B cell (primary cell): Measurements from ENCODE around the gene CFAP74.

Source experiments
- EZH2 ChIP-seq: IDR thresholded peaks from 2 replicates; pipeline ENCODE4 v1.6.1; 2012; ENCODE audit warnings: borderline replicate concordance, low read depth, mild to moderate bottlenecking, moderate library complexity, low read length; ENCODE audit not compliant: insufficient read depth, poor library complexity, severe bottlenecking
- TF ChIP-seq, protein P1 (sequence below): fragments of 200-600 bp; IDR thresholded peaks from one replicate; pipeline ENCODE4 v1.8.0; 2022; ENCODE audit warnings: antibody characterized with exemption, mild to moderate bottlenecking

DNA sequence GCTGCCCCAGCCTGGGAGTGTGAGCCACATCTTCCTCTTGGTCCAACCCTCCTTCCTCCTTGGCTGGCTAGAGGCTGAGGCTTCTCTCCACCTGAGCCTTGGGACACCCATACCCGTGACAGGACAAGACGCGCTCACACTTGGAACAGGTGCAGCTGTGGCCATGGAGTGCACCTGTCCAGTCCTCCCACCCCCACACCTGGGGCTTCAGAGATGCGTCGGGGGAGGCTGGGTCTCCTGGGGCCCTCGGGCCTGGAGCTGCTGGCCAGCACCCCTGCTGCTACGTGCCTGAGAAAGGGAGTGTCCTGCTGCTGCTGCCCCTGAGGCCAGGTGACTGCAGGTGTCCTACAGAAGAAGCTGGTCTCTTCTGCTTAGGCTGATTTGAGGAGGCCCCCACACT, 47.5 kb downstream of the CFAP74 start:
- TF ChIP-seq, protein P1, sequence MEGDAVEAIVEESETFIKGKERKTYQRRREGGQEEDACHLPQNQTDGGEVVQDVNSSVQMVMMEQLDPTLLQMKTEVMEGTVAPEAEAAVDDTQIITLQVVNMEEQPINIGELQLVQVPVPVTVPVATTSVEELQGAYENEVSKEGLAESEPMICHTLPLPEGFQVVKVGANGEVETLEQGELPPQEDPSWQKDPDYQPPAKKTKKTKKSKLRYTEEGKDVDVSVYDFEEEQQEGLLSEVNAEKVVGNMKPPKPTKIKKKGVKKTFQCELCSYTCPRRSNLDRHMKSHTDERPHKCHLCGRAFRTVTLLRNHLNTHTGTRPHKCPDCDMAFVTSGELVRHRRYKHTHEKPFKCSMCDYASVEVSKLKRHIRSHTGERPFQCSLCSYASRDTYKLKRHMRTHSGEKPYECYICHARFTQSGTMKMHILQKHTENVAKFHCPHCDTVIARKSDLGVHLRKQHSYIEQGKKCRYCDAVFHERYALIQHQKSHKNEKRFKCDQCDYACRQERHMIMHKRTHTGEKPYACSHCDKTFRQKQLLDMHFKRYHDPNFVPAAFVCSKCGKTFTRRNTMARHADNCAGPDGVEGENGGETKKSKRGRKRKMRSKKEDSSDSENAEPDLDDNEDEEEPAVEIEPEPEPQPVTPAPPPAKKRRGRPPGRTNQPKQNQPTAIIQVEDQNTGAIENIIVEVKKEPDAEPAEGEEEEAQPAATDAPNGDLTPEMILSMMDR = no peak
- no peak for TF ChIP-seq EZH2
